GM19463 (cell line): Measurements from ENCODE around the gene KIF22.
"Not testable (repeated sequence)": the region's sequence is repeated elsewhere in the genome, so short reads cannot be mapped to it uniquely, and the experiment has no call there.

Source experiments
- ATAC-seq: cut with Tn5 transposase; IDR thresholded peaks from one replicate; pipeline ENCODE4 v1.9.1; 2021; ENCODE audit warnings: mild to moderate bottlenecking, moderate library complexity; ENCODE audit not compliant: unreplicated experiment

The KIF22 gene

GRCh38 chr16:29793153-29793552, 2.6 kb downstream of the KIF22 start:
- ATAC-seq: not testable (repeated sequence)

GRCh38 chr16:29794231-29794710, 3.7 kb downstream of the KIF22 start:
- ATAC-seq: no peak

- ATAC-seq: no peak
Measured at GRCh38 chr16:29802416-29802935, 11.9 kb downstream of the KIF22 start.

GRCh38 chr16:29804020-29804419, 13.5 kb downstream of the KIF22 start:
- no peak for ATAC-seq

GRCh38 chr16:29804455-29805231, 14.1 kb downstream of the KIF22 start:
- no peak for ATAC-seq

GRCh38 chr16:29805232-29806098, 14.9 kb downstream of the KIF22 start:
- ATAC-seq: peak; percentile 50

GRCh38 chr16:29806099-29806579, 15.6 kb downstream of the KIF22 start, which contains the start of gene MAZ:
MAZ (plus strand) TSS chr16:29806529; CDS start chr16:29806702, 173 bp downstream.
- ATAC-seq: no peak

- no peak for ATAC-seq
Measured at GRCh38 chr16:29806641-29807425, 16.3 kb downstream of the KIF22 start.

GRCh38 chr16:29807426-29808218, 17.1 kb downstream of the KIF22 start:
- peak; percentile 24 for ATAC-seq

GRCh38 chr16:29808219-29808900, 17.8 kb downstream of the KIF22 start:
- no peak for ATAC-seq

GRCh38 chr16:29809031-29809747, 18.6 kb downstream of the KIF22 start:
- no peak for ATAC-seq

- no peak for ATAC-seq
Measured at GRCh38 chr16:29809850-29810698, 19.5 kb downstream of the KIF22 start.

GRCh38 chr16:29810699-29811169, 20.2 kb downstream of the KIF22 start:
- ATAC-seq: no peak

- ATAC-seq: peak; percentile 44
Measured at GRCh38 chr16:29811170-29811895, 20.8 kb downstream of the KIF22 start.

- no peak for ATAC-seq
Measured at GRCh38 chr16:29811896-29812665, 21.5 kb downstream of the KIF22 start, which contains the start of gene PRRT2. PRRT2 (plus strand) TSS chr16:29812193; CDS start chr16:29813055, 862 bp downstream.
